ENCODE results near the gene RNF31. TPM values are rescaled to one million over a fixed set of nuclear protein-coding genes. Genes with fewer than 3 reads are reported as not detected.

Gene RNF31
- total RNA-seq, 1 experiment from 2014 or later: 69.6 TPM

DNA sequence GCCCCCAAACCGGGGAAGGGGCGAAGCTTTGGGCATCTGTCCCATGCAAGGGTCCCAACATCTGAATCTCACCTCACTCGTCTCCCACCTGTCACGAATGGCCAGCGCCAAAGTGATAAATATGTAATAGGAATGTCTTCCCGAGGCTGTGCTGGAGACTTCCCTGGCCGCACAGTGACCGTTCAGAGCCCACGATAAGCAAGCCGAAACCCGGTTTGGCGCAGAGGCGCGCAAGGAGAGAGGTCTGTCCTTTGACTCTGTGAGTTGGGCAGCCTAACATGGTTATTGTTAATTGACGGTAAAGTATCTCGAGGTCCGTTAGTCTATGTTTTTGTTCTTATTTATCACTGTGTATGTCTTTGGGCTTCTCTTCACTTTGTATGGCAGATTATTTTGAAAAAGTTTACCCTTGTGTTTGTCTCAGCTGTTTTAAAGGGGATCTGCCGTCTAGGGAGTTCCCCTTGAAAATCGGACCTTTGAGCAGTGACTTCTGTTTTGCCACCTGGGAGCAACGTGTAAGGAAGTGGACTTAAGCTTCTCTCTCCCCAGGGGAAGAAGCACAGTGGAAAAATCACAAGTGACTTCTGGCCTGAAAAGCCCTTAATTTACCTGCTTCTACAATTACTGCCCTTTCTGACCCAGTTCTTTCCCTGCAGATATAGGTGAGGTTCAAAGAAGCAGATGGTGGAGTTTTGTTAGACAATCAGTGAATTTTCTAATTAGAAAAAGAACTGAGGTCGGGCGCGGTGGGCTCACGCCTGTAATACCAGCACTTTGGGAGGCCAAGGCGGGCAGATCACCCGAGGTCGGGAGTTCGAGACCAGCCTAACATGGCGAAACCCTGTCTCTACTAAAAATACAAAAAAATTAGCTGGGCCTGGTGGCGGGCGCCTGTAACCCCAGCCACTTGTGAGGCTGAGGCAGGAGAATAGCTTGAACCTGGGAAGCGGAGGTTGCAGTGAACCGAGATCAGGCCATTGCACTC lies 49.1 kb downstream of the RNF31 start:
- Histone ChIP-seq H3K9me2 (replicated peaks; ENCODE audit: low read length) (no peaks in the 10 kb centered on the region), H3K9ac (ENCODE audit: low read length) (peak overlapping the region; percentile 99), H3K9me3 (ENCODE audit: low read length) (no peaks in the 10 kb centered on the region), H3K79me2 (ENCODE audit: low read length) (peaks cover 57% of the 10 kb centered on the region), H3K4me3 (ENCODE audit: low read length) (peak overlapping the region; percentile 86), H3K4me1 (ENCODE audit: insufficient read depth, low read length) (peaks cover 9% of the 10 kb centered on the region), H3K27me3 (ENCODE audit: low read length) (no peaks in the 10 kb centered on the region), H2AFZ (ENCODE audit: low read length) (peak overlapping the region; percentile 99), H3F3A (ENCODE audit: low read length, unreplicated experiment) (no peaks in the 10 kb centered on the region), H4K20me1 (ENCODE audit: low read length) (no peaks in the 10 kb centered on the region), H3K27ac (ENCODE audit: low read length) (peak overlapping the region; percentile 89), H3K4me2 (ENCODE audit: low read length) (peak overlapping the region; percentile 97), H3K36me3 (ENCODE audit: low read depth, low read length) (peaks cover 9% of the 10 kb centered on the region)
- DNase-seq (peak; percentile 11), ATAC-seq (peak; percentile 29)
- TSS peak; percentile 77 for BruUV-seq (replicated peaks)
- TF ChIP-seq, protein P1, sequence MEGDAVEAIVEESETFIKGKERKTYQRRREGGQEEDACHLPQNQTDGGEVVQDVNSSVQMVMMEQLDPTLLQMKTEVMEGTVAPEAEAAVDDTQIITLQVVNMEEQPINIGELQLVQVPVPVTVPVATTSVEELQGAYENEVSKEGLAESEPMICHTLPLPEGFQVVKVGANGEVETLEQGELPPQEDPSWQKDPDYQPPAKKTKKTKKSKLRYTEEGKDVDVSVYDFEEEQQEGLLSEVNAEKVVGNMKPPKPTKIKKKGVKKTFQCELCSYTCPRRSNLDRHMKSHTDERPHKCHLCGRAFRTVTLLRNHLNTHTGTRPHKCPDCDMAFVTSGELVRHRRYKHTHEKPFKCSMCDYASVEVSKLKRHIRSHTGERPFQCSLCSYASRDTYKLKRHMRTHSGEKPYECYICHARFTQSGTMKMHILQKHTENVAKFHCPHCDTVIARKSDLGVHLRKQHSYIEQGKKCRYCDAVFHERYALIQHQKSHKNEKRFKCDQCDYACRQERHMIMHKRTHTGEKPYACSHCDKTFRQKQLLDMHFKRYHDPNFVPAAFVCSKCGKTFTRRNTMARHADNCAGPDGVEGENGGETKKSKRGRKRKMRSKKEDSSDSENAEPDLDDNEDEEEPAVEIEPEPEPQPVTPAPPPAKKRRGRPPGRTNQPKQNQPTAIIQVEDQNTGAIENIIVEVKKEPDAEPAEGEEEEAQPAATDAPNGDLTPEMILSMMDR (conservative IDR thresholded peaks at IDR 0.05; ENCODE audit: low read depth, low read length): no peak
- no peak for TF ChIP-seq EZH2phosphoT487 (IDR thresholded peaks at IDR 0.05; ENCODE audit: borderline replicate concordance, low read length)
- no peak for TF ChIP-seq EZH2 (IDR thresholded peaks at IDR 0.05; ENCODE audit: low read length, unreplicated experiment)
- POLR2A ChIA-PET (ENCODE audit: unreplicated experiment): interaction anchor here (0.5 to 0.7 kb wide), 2 partner anchors 60 to 81 kb away, joined by 3 to 4 read pairs; partner anchors contain the start of gene PSME1
- CTCF ChIA-PET: no interaction called here
- intact Hi-C loops (cut with micrococcal nuclease): loop anchor here (2.0 kb wide), 1 partner anchor 16 kb away; the partner anchor contains the start of gene CHMP4A

DNA sequence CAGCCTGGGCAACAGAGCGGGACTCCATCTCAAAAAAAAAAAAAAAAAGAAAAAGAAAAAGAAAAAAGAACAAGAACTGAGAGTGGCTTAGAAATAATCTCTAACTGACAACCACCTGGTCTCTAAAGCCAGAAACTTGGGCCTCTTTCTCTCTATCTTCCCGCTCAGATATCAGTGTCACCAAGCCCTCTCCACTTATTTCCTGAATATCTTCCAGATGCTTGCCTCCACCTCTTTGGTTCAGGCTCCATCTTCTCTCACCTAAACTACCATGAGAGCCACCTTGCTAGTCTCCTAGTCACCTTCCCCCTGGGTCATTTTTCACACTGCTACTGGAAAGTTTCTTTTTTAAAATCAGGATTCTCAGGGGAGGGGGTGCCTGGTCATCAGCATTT lies 49.8 kb downstream of the RNF31 start:
- Histone ChIP-seq H3K4me3 (ENCODE audit: low read length) (0 out of 2 replicates have a peak overlapping the region, but pooled peaks have one; percentile 86), H3K9me3 (ENCODE audit: low read length) (no peaks in the 10 kb centered on the region), H4K20me1 (ENCODE audit: low read length) (no peaks in the 10 kb centered on the region), H3K4me2 (ENCODE audit: low read length) (peak overlapping the region; percentile 97), H3K36me3 (ENCODE audit: low read depth, low read length) (peaks cover 14% of the 10 kb centered on the region), H3K9ac (ENCODE audit: low read length) (no peak overlapping the region; the same call in 1 of the 2 replicates), H3K27me3 (ENCODE audit: low read length) (no peaks in the 10 kb centered on the region), H3K79me2 (ENCODE audit: low read length) (peaks cover 50% of the 10 kb centered on the region), H3K4me1 (ENCODE audit: insufficient read depth, low read length) (peaks cover 9% of the 10 kb centered on the region), H3K27ac (ENCODE audit: low read length) (no peak overlapping the region), H3K9me2 (replicated peaks; ENCODE audit: low read length) (no peaks in the 10 kb centered on the region), H2AFZ (ENCODE audit: low read length) (no peak overlapping the region), H3F3A (ENCODE audit: low read length, unreplicated experiment) (no peaks in the 10 kb centered on the region)
- ATAC-seq (no peak), DNase-seq (no peak)
- ChIA-PET POLR2A (ENCODE audit: unreplicated experiment) (interaction anchor here (0.7 kb wide), 1 partner anchor 61 kb away, joined by 4 read pairs; the partner anchor contains the start of gene PSME1), CTCF (no interaction called here)
- TF ChIP-seq, protein P1 (conservative IDR thresholded peaks at IDR 0.05; ENCODE audit: low read depth, low read length): no peak
- TF ChIP-seq EZH2phosphoT487 (IDR thresholded peaks at IDR 0.05; ENCODE audit: borderline replicate concordance, low read length): no peak
- no peak for TF ChIP-seq EZH2 (IDR thresholded peaks at IDR 0.05; ENCODE audit: low read length, unreplicated experiment)
- no TSS peak for BruUV-seq (replicated peaks)
- intact Hi-C loops (cut with micrococcal nuclease): loop anchor here (2.0 kb wide), 1 partner anchor 16 kb away; the partner anchor contains the start of gene CHMP4A
